ENCODE data around the gene TRIM28.
"Not testable (repeated sequence)": the region's sequence is repeated elsewhere in the genome, so short reads cannot be mapped to it uniquely, and the experiment has no call there.

Gene TRIM28

DNA sequence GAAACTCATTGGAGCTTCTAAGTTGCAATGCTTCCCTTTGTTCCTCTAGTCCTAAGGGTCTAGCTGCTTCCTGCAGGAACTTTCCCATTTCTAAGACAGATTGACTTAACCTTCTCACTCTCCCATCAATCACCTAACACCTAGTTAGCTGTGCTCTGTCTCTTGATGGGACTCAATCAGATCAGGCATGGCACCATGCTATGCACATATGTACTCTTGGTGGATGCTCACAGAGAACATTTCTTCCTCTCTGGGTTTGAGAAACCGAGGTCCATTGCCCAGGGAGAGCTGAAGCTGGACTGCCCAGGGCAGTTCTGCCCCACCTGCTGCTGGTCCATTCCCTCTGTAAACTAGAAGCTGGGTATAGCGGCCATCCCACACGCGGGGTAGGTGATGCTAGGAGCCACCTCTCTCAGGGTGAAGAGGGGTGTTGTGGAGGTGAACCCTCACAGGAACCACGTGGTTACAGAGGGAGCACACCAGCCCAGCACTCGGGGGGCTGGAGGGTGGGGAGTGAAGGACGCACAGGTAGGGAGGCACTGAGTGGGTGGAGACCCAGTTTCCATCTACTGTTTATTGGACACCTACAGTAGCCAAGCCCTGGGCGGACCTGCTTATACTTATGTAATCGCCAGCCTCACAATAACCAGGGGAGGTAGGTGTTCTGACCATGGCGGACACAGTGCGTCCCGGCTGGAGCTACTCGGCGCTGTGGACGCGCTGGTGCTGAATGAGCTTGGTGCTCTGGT lies 17.7 kb downstream of the TRIM28 start:
- DNase-seq (ENCODE audit: low read depth), result no peak

DNA sequence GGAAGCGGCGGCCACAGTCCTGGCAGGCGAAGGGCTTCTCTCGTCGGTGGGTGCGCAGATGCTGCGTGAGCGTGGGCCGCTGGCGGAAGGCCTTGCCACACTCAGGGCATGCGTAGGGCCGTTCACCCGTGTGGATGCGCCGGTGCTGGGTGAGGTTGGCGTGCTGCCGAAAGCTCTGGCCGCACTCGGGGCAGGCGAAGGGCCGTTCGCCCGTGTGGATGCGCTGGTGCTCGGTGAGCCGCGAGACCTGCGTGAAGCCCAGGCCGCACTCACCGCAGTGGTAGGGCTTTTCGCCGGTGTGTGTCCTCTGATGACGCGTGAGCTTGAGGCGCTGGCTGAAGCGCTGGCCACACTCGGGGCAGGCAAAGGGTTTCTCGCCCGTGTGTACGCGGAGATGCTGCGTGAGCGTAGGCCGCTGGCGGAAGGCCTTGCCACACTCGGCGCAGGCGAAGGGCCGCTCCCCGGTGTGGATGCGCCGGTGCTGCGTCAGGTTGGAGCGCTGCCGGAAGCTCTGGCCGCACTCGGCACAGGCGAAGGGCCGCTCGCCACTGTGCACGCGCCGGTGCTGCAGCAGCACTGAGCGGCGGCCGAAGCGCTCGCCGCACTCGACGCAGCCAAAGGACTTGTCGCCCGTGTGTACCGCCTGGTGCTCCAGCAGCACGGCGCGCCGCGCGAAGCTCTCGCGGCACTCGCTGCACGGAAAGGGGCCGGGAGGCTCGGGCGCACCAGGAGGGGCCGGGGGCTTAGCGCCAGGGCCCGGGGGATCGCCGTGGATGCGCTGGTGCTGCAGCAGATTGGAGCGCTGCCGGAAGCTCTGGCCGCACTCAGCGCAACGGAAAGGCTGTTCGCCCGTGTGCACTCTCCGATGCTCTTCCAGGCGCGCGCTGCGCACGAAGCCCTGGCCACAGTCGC lies 18.5 kb downstream of the TRIM28 start:
- no peak for DNase-seq (ENCODE audit: low read depth)

DNA sequence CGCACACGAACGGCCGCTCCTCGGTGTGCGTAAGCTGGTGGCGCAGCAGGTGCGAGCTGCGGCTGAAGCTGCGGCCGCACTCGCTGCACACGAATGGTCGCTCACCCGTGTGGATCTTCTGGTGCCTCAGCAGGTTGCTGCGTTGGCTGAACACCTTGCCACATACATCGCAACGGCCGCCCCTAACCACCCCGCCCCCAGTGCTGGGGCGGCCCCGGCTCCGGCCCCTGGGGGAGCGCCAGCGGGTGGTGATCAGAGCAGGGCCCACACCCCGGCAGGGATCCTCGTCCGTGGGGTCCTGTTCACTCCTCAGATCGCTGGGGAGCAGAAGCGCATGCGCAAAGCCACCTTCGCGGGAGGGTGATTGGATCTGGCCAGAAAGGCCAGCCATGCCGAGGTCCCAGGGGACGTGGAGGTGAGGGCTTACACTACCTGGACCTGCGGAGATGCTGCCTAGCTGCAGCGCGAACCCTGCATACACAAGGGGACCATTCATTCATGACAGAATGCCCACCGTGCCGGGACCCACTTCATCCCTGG lies 19.2 kb downstream of the TRIM28 start:
- no peak for DNase-seq (ENCODE audit: low read depth)

DNA sequence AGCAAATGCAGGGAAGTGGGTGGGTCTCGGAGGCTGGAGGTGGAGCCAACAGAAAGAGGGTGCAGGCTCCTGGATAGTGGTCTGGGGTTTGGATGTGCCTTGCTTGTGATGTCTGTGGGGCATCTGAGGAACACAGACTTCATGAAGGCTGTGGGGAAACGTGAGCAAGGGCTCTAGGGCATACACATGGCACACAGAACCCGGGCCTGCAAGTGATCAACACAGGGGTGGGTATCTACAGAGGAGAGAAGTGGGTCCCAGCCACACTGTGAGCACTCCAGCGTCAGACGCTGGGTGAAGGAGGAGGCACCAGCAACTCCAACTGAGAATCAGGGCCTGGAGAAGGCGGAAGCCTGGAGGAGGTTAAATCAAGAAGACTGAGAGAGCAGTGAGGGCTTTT lies 20.0 kb downstream of the TRIM28 start:
- DNase-seq (ENCODE audit: low read depth), result no peak

DNA sequence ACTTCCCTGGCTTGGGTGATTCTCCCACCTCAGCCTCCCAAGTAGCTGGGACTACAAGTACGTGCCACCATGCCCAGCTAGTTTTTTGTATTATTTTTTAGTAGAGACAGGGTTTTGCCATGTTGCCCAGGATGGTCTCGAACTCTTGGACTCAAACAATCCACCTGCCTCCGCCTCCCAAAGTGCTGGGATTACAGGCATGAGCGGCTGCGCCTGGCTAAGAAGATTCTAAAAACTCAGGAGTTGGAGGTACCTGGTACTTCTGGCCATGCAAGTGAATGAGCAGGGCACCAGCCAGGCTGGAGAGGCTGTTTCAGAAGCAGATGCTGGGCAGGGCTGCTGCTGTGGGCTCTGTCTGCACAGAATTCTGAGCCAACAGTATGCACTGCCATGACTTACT lies 23.1 kb downstream of the TRIM28 start:
- no peak for DNase-seq (ENCODE audit: low read depth)

DNA sequence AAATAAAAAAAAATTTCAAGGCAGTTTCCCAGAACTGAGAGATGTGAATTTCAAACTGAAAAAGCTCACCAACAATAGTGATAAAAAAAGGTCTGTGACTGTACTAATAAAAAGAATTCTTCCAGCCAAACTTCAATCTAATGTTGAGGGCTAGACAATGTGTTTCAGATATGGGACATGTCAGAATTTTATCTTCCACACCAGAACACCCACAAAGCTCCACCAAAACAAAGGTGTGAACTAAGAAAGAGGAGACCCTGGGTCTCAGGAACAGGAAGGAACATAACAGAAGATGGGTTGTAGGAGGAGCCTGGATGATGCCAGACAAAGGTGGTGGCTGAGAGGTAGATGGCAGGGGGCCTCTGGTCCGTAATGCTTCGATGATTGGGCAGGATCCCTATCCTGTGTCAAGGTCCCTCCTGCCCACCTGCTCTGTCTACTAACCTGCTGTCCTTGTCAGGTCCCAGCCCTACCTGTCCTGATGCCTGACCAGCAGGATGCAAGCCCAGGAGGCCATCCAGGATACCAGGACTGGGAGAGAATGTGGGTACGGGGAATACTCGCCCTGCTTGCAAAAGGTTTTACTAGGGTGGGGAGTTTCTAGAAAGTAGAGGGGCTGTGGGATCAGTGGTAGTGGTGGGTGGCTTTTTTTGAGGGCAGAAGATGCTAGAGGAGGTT lies 24.7 kb downstream of the TRIM28 start:
- DNase-seq (ENCODE audit: low read depth), result no peak

DNA sequence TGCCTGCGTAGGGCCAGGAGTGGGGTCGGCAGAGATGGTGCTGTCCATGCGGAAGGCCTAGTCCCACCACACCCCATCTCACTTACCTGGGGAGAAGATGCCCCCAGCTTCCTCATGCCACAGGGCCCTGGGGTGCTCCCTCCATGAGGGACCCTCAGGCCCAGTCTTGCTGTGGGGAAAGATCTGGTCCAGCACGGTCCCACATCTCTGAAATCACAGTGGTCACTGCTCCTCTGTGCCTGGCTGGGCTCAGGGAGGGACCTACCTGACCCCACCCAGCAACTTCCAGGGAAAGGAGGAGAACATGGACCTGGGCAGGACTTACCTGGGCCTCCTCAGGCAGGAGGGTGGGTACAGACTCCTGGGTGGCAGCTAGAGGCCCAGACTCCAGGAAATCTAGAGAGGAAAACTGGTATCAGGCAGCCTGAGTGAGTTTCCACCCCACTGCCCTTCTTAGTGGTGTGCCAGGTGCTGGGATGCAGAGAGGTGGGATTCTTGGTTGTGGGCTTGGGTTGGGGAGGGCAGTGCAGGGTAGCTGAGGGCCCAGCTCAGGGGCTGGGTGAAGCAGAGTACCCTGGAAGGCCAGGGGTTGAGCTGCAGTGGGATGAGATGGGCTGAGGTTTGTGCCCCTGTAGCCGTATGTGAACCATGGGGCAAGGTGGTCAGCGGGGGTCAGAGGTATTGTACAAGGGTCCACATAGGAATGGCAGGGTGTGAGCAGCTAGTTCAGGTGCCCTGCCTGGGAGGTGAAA lies 25.5 kb downstream of the TRIM28 start:
- DNase-seq (ENCODE audit: low read depth), result no peak

DNA sequence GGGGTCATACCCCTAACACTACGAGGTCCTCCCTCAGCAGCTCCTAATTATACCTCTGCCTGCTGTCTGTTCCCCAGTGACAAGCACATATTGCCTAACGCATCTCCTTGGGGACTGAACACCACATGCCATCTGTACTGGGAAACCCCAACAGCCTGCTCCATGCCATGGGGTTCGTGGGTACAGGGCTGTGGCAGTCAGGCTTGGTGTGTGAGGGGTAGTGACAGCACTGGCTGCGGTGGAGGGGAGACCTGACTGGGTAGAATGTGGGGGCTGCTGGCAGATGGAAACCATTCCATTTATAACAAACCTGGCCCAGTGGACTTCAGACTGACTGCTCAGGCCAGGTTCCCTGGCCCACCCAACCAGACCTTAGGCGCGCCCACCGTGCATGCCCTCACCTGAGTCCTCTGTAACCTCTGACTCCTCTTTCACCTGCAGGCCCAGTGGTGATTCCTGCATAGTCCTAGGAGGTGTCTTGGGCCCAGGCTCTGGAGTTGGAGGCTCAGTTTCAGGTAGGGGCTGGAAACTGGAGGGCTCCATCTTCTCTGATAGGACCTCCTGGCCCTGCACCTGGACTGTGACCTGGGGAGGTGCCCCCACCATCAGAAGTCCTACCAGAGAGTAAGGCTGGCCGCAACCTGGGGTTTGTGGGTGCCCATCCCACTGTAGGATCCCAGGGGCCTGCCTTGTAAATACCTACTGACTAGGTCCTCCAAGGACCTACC lies 26.2 kb downstream of the TRIM28 start:
- no peak for DNase-seq (ENCODE audit: low read depth)

DNA sequence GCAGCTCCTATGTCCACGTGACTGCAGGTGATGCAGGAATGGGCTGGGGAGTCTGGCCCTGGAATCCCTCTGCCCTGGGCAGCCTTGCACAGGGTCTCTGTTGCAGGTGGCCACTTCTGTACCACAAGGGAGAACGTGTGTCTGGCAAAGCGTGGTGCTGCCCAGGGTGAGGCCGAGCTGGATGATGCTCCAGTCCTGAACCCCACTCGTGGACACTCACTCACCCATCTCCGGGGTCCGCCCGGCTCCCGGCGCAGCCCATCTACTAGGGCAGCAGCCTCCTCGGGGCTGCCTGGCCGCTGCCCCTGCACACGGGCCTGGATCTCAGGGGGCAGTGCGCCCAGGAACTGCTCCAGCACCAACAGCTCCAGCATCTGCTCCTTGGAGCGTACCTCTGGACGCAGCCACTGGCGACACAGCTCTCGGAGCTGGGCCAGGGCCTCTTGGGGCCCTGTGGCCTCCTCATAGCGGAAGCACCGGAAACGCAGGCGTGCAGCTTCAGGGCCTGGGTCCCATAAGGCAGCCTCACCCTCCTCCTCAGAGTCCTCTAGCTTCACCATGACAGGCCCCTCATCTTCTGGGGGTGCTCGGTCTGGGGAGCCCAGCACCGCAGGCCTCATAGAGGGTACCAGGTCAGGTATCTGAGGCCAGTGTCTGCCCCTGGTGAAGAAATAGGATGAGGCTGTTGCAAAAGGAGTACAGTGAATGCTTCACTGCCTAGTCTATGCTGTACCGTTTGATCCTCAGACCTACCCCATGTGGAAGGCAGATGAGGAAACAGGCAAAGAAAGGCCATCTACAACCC lies 27.1 kb downstream of the TRIM28 start:
- DNase-seq (ENCODE audit: low read depth), result no peak

DNA sequence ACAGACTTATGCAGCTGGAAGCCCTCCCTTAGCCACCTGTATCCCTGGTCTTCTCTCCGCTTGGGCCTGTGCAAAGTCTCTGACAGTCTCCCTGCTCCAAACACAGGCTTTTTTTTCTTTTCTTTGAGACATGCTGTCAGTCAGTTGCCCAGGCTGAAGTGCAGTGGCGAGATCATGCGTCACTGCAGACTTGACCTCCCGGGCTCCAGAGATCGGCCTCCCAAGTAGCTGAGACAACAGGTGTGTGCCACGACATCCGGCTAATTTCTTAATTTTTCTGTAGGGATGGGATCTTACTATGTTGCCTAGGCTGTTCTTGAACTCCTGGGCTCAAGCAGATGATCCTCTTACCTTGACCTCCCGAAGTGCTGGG lies 27.7 kb downstream of the TRIM28 start:
- DNase-seq (ENCODE audit: low read depth), result no peak

DNA sequence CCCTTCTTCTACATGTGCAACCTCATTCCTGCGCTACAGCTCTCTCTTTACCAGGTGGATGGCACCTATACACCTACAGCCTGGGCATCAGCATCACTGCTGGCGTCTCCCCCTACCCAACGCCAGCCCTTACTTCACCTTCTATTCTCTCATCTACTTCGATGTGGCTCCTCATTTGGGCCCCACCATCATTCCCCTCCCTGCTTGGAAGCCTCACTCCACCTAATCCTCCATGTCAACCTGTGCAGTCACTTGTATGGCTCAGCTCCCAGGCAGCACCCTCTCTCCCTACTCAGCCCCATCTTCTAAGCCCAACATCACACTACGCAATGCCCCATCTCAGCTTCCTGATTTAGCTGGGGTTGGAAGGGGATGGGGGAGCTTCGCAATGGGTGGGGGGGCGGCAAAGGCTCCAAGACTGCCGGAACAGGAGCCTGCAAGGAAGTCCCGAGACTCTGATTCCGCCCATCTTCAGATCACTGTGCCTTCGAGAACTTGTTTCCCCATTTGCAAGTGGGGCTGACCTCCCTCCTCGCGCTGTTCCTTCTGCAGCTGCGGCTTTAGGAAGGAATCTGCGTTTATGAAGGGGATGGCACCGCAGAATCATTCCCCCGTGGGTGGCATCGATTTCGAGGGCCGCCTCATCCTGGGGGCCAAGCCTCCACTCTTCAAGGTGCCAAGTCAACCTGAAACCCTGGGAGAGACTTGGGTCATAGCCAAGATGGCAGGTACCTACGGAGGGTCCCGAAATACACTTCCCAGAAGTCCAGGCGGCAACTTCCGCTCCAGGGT lies 28.4 kb downstream of the TRIM28 start:
- no peak for DNase-seq (ENCODE audit: low read depth)

DNA sequence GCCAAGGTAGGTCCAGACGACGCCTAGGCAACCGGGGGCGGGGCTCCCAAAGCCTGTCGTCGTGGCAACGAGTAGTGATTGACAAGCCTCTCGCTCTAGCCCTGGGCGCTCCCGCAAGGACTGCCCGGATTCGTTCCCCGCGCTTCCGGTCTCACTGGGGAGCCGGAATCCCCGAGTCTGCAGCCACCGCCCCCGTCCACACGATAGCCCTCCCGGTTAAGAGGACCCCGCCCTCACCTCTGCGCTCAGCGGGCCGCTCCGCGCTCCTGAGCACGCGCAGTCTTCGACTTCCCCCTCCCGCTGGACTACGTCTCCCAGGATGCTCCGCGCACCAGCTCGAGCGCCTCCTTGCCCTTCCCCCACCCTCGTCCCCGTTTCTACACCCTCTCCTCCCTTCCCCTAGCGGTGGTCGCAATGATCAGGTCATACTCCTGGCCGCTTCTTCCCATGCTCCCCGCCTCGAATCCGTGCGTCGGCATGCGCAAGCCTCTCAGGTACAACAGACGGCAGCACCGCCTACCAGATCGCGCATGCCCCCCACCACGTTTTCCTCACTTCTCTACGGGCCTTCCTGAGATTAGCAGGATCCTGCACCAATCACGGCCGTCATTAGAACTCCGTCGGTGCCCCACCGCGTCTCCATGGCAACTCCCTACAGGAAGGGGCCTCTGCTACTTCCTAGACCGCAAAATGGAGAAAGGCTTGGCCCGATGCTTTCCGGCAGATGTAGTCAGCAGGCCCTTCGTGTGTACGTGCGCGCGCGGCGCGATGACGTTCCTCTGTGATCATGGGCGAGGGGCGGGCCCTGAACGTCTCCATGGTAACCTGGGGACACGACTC lies 29.2 kb downstream of the TRIM28 start, which contains the start of gene MZF1:
Gene MZF1 (minus strand): TSS at position 518 of the 840 bp plus-strand sequence. CDS start 1,946 bp downstream, outside the sequence.
- peak; percentile 99 for DNase-seq (ENCODE audit: low read depth)

DNA sequence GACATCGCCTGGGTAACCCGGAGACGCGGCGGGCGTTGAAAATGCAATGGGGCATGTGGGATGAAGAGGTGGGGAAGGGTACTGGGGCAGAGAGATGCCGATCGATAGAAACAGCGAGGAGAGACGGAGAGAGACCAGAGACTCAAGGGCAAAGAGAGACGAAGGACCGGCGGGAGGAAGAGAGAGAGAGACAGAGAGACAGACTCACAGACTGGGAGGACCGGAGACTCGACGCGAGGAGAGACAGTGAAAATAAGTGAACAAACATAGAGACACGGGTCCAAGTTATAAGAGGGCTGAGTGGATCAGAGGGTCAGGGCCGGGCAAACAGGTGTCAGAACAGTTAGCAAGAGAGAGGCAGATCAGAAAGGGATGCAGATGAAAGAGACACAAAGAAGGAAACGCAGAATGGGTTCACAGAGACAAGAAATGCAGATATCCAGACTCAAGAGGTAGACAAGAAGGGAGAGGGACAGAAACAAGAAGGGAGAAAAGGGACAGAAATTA lies 29.8 kb downstream of the TRIM28 start:
- no peak for DNase-seq (ENCODE audit: low read depth)

DNA sequence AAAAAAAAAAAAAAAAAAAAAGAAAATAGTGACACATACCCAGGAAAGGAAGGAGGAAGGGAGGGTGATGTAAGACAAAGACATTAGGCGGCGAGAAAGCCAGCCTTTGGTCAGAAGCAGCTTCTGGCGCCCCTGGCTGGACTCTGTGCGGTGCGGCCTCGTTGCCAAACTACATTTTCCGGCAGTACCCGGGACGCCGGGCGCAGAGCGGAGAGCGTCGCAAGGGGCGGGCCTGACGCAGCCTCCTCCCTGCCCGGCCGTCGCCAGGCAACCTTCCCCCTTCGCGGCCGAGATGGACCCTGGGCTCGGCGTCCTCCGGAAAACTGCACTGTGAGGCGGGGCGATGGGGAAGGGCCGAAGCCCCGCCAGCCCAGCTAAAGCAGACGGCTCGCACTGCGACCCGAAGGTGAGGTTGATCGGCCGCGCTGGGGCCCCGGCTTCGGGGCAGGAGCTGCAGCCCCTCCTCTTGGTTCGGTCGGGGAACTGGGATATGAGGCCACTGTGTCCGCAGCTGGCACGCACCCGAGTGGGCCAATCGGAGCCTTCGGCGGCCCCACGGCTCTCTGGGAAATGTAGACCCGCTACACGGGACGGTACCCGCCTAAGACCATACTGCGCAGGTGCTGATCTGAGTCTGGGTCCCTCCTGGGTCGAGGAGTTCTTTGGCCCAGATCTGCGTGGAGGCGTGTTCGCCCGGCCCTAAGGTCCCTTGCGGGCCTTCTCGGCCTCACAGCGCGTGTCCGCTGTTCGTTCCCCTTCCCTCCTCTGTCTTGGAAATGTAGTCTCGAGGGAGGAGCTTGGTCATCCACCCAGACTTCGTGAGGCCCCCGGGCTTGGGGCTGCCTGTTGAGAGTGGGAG lies 31.5 kb downstream of the TRIM28 start:
- DNase-seq (ENCODE audit: low read depth), result peak; percentile 54

DNA sequence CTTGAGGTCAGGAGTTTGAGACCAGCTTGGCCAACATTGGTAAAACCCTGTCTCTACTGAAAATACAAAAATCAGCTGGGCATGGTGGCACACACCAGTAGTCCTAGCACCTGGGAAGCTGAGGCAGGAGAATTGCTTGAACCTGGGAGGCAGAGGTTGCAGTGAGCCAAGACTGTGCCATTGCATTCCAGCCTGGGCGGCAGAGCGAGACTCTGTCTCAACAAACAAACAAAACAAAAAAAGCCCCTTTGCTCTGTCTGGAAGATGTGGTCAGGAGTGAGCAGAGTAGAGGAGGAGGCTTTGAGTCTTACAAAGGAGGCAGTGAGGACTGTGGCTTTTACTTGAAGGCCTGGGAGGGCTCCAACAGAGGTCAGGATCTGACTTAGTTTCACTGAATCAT lies 33.7 kb downstream of the TRIM28 start:
- DNase-seq (ENCODE audit: low read depth), result not testable (repeated sequence)

DNA sequence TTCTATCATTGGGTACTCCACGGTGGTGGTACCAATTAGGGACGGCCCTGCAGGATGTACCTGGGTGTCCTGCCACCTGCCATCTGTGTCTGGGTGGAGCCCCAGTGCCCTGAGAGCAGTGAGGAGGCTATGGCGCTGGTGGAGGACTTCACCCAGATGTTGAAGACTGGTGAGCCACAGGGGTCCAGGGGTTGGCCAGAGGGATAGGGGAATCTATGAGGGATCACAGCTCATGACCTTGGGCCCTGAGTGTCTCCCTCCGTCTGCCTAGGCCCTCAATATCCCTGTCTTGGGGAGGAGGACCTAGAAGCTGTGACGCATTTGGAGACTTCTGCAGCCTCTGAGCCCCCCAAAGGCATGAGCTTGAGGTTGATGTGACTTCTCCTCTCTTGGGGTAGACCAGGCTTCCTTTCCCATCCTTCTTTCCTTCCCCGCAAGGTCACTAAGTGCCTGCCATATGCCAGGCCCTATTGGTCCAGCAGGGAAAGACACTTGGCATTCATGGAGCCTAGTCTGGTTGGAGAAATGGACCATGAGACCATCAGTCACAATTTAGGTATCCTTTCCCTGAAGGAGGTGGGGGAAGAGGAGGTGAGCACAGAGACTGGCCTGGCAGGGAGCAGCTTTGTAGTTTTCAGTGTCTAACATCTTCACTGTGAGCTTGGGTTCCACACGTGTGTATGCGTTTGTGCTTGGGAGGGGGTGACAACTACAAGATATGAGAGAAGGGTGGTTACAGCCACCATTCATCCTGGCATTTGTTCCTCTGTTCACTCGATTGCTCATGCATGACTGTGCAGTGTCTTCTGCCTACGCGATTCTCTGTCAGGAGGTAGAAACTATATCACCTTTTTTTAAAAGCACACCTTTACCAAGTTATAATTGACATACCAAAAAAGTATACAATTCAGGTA lies 34.4 kb downstream of the TRIM28 start:
- no peak for DNase-seq (ENCODE audit: low read depth)

All from stimulated activated CD8-positive, alpha-beta memory T cell treated with anti-CD3 and anti-CD28 coated beads, Interleukin-7, amount 100 ng/mL, for 24 hours (primary cell).